Dendritic cell treated with granulocyte-macrophage colony-stimulating factor and Interleukin-4, amounts not matched to agents 40 ng/mL and 50 ng/mL, for 4 days (primary cell): Measurements from ENCODE around the gene MFSD6L.
A peak's percentile ranks its signal among the peaks of the same experiment; 100 is the strongest.

Source experiments
- H3K27ac Mint-ChIP-seq: one replicate; pipeline ENCODE4 v1.8.0; 2022; ENCODE audit warnings: mild to moderate bottlenecking, mixed read lengths
- H3K27me3 Mint-ChIP-seq: one replicate; pipeline ENCODE4 v1.8.0; 2022; ENCODE audit warnings: mild to moderate bottlenecking, mixed read lengths
- H3K36me3 Mint-ChIP-seq: one replicate; pipeline ENCODE4 v1.8.0; 2022; ENCODE audit warnings: low read depth, mixed read lengths
- H3K4me1 Mint-ChIP-seq: one replicate; pipeline ENCODE4 v1.8.0; 2022; ENCODE audit warnings: low read depth, mixed read lengths
- H3K4me3 Mint-ChIP-seq: one replicate; pipeline ENCODE4 v1.8.0; 2022; ENCODE audit warnings: mild to moderate bottlenecking, moderate library complexity, mixed read lengths
- H3K9me3 Mint-ChIP-seq: one replicate; pipeline ENCODE4 v1.8.0; 2022; ENCODE audit warnings: mixed read lengths
- intact Hi-C: fragments of 100-400 bp; cut with micrococcal nuclease; formaldehyde crosslinking; loops from one replicate; pipeline ENCODE4 v1.15.0; 2022

The MFSD6L gene

GRCh38 chr17:8832711-8833352 lies 33.7 kb upstream of the MFSD6L start:
- no peaks in the 10 kb centered on the region for H3K9me3 Mint-ChIP-seq
- H3K27ac Mint-ChIP-seq = no peak overlapping the region
- H3K4me3 Mint-ChIP-seq = no peak overlapping the region
- no peaks in the 10 kb centered on the region for H3K27me3 Mint-ChIP-seq
- intact Hi-C loops = no loop called here
- no peaks in the 10 kb centered on the region for H3K4me1 Mint-ChIP-seq
- peaks cover 54% of the 10 kb centered on the region for H3K36me3 Mint-ChIP-seq

- no peaks in the 10 kb centered on the region for H3K9me3 Mint-ChIP-seq
- H3K27me3 Mint-ChIP-seq = no peaks in the 10 kb centered on the region
- no peak overlapping the region for H3K4me3 Mint-ChIP-seq
- intact Hi-C loops = no loop called here
- peaks cover 39% of the 10 kb centered on the region for H3K36me3 Mint-ChIP-seq
- no peak overlapping the region for H3K27ac Mint-ChIP-seq
- H3K4me1 Mint-ChIP-seq = no peaks in the 10 kb centered on the region
Measured at GRCh38 chr17:8831234-8831849, 32.2 kb upstream of the MFSD6L start.

GRCh38 chr17:8830141-8830540 lies 31.0 kb upstream of the MFSD6L start:
- Mint-ChIP-seq H3K9me3 (no peaks in the 10 kb centered on the region), H3K4me3 (no peak overlapping the region), H3K4me1 (no peaks in the 10 kb centered on the region), H3K36me3 (peaks cover 30% of the 10 kb centered on the region), H3K27me3 (no peaks in the 10 kb centered on the region), H3K27ac (no peak overlapping the region)
- intact Hi-C loops = no loop called here

- intact Hi-C loops = no loop called here
- Mint-ChIP-seq H3K27ac (no peak overlapping the region), H3K36me3 (peaks cover 30% of the 10 kb centered on the region), H3K9me3 (no peaks in the 10 kb centered on the region), H3K4me1 (no peaks in the 10 kb centered on the region), H3K4me3 (no peak overlapping the region), H3K27me3 (no peaks in the 10 kb centered on the region)
Measured at GRCh38 chr17:8829036-8829941, 30.1 kb upstream of the MFSD6L start.

GRCh38 chr17:8828517-8828875 lies 29.3 kb upstream of the MFSD6L start:
- Mint-ChIP-seq H3K27ac (no peak overlapping the region), H3K4me3 (no peak overlapping the region), H3K27me3 (no peaks in the 10 kb centered on the region), H3K4me1 (no peaks in the 10 kb centered on the region), H3K36me3 (peaks cover 30% of the 10 kb centered on the region), H3K9me3 (no peaks in the 10 kb centered on the region)
- intact Hi-C loops = no loop called here

- intact Hi-C loops = no loop called here
- Mint-ChIP-seq H3K9me3 (no peaks in the 10 kb centered on the region), H3K4me3 (no peak overlapping the region)
Measured at GRCh38 chr17:8826808-8827435, 27.8 kb upstream of the MFSD6L start.

GRCh38 chr17:8825802-8826201 lies 26.6 kb upstream of the MFSD6L start:
- peaks cover 42% of the 10 kb centered on the region for H3K36me3 Mint-ChIP-seq
- no peaks in the 10 kb centered on the region for H3K9me3 Mint-ChIP-seq
- H3K4me3 Mint-ChIP-seq = no peak overlapping the region
- H3K4me1 Mint-ChIP-seq = no peaks in the 10 kb centered on the region
- H3K27me3 Mint-ChIP-seq = no peaks in the 10 kb centered on the region
- H3K27ac Mint-ChIP-seq = no peak overlapping the region
- intact Hi-C loops = no loop called here

More at GRCh38 chr17:8826808-8827435, 27.8 kb upstream of the MFSD6L start:
- no peak overlapping the region for H3K27ac Mint-ChIP-seq
- no peaks in the 10 kb centered on the region for H3K4me1 Mint-ChIP-seq
- peaks cover 35% of the 10 kb centered on the region for H3K36me3 Mint-ChIP-seq
- no peaks in the 10 kb centered on the region for H3K27me3 Mint-ChIP-seq

GRCh38 chr17:8823279-8823678 lies 24.1 kb upstream of the MFSD6L start:
- Mint-ChIP-seq H3K27me3 (no peaks in the 10 kb centered on the region), H3K4me1 (no peaks in the 10 kb centered on the region), H3K9me3 (no peaks in the 10 kb centered on the region), H3K4me3 (no peak overlapping the region), H3K27ac (no peak overlapping the region), H3K36me3 (peaks cover 66% of the 10 kb centered on the region)
- intact Hi-C loops = no loop called here

GRCh38 chr17:8822401-8823035 lies 23.4 kb upstream of the MFSD6L start:
- intact Hi-C loops = no loop called here
- Mint-ChIP-seq H3K4me1 (peaks cover 6% of the 10 kb centered on the region), H3K4me3 (no peak overlapping the region), H3K27ac (no peak overlapping the region), H3K9me3 (no peaks in the 10 kb centered on the region), H3K36me3 (peaks cover 73% of the 10 kb centered on the region), H3K27me3 (no peaks in the 10 kb centered on the region)

- Mint-ChIP-seq H3K36me3 (peaks cover 76% of the 10 kb centered on the region), H3K4me1 (peaks cover 7% of the 10 kb centered on the region), H3K27ac (peak overlapping the region; percentile 13), H3K9me3 (no peaks in the 10 kb centered on the region), H3K4me3 (no peak overlapping the region), H3K27me3 (no peaks in the 10 kb centered on the region)
- intact Hi-C loops = no loop called here
Measured at GRCh38 chr17:8821446-8822105, 22.4 kb upstream of the MFSD6L start.

- peaks cover 7% of the 10 kb centered on the region for H3K4me1 Mint-ChIP-seq
- H3K36me3 Mint-ChIP-seq = peaks cover 85% of the 10 kb centered on the region
- H3K27me3 Mint-ChIP-seq = no peaks in the 10 kb centered on the region
- no peak overlapping the region for H3K27ac Mint-ChIP-seq
- no peaks in the 10 kb centered on the region for H3K9me3 Mint-ChIP-seq
- intact Hi-C loops = no loop called here
- no peak overlapping the region for H3K4me3 Mint-ChIP-seq
Measured at GRCh38 chr17:8820311-8821010, 21.3 kb upstream of the MFSD6L start.

- Mint-ChIP-seq H3K27me3 (no peaks in the 10 kb centered on the region), H3K36me3 (peaks cover 86% of the 10 kb centered on the region)
Measured at GRCh38 chr17:8818654-8819330, 19.6 kb upstream of the MFSD6L start.

More at GRCh38 chr17:8818654-8819330, 19.6 kb upstream of the MFSD6L start:
- Mint-ChIP-seq H3K9me3 (peaks cover 3% of the 10 kb centered on the region), H3K4me1 (peaks cover 7% of the 10 kb centered on the region), H3K27ac (no peak overlapping the region), H3K4me3 (no peak overlapping the region)
- intact Hi-C loops = no loop called here
